GM19238 (cell line): ENCODE measurements around the gene PPP2R1B.
"Not testable (repeated sequence)": the region's sequence is repeated elsewhere in the genome, so short reads cannot be mapped to it uniquely, and the experiment has no call there.

Source experiments
- DNase-seq: peaks from one replicate; pipeline ENCODE4 v3.0.0; 2011; ENCODE audit warnings: low spot score; ENCODE audit not compliant: insufficient read length

Gene PPP2R1B

DNA sequence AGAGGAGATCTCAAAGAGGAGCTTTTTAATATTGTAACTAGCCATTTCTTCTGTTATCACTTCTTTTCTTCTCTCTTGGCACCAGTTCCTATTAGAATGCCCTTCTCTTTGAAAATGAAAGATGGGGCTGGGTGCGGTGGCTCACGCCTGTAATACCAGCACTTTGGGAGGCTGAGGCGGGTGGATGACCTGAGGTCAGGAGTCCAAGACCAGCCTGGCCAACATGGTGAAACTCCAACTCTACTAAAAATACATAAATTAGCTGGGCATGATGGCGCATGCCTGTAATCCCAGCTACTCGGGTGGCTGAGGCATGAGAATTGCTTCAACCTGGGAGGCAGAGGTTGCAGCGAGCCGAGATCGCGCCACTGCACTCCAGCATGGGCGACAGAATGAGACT is 18.1 kb upstream of the PPP2R1B start:
- not testable (repeated sequence) for DNase-seq

DNA sequence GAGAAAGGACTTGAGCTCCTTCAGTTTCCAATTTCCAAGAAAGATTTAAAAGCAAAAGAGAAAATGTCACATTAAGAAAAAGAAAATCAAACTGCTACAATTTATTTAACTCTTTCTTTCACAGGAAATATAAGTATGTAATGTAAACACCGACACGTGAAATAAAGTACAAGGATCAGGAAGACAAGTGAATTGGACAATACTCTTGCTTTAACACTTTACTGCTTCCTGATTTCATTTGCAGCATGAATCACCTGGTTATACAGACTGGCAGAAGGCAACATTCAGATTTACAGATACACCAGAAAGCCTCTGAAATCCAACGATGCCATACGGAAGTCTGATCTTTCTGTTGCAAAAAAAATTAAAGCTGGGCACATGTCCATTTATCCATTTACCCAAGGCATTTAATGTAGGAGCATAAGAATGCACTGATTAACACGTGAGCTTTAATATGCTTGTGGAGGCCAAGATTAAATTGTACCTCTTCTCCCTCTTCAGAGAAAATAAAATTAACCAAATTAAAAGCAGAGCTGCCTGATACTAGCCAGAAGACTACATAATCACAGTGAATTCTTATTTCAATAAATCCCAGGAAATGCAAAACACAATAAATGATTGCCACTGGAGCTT is 16.0 kb upstream of the PPP2R1B start:
- DNase-seq = no peak

DNA sequence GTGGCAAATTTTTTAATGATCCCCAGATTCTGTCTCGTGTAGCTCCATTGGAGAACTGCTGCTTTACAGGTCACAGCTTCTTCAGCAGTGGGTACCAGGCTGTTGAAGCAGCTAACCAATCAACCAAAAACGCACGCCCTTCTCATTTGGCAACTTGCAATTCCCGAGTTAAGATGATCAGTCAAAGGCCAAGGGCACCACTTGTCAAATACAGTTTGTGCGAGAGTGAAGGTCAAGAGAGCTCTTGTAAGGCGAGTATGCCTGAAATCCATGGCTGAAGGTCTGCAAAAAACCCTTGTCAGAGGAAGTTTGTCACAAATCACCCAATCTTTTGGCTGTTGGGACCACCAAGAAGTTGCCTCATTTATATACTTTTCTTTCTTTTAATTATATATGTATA is 12.9 kb upstream of the PPP2R1B start:
- DNase-seq = no peak

DNA sequence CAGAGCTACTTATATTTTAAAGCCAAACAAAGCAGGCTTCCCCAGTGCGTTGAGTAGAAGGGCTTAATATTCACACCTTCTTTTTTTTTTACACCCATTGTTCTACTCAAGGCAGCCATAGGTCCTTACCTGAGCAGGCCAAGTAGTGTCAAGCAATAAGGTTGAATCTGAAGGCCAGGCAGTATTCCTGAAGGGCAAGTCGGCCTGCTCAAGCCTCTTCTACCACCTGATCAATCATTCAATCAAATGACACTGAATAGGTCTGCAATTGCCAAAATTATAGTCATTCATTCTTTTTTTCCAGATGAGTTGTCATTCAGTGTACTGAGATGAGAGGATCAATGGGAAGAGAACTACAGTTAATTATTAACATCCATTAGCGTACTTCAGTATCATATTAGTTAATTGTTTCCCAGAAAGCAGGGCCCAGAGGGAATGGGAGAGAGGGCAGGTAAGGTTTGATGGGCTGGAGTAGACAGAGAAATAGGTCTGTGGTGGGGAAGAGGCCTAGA is 11.9 kb upstream of the PPP2R1B start:
- DNase-seq = no peak

DNA sequence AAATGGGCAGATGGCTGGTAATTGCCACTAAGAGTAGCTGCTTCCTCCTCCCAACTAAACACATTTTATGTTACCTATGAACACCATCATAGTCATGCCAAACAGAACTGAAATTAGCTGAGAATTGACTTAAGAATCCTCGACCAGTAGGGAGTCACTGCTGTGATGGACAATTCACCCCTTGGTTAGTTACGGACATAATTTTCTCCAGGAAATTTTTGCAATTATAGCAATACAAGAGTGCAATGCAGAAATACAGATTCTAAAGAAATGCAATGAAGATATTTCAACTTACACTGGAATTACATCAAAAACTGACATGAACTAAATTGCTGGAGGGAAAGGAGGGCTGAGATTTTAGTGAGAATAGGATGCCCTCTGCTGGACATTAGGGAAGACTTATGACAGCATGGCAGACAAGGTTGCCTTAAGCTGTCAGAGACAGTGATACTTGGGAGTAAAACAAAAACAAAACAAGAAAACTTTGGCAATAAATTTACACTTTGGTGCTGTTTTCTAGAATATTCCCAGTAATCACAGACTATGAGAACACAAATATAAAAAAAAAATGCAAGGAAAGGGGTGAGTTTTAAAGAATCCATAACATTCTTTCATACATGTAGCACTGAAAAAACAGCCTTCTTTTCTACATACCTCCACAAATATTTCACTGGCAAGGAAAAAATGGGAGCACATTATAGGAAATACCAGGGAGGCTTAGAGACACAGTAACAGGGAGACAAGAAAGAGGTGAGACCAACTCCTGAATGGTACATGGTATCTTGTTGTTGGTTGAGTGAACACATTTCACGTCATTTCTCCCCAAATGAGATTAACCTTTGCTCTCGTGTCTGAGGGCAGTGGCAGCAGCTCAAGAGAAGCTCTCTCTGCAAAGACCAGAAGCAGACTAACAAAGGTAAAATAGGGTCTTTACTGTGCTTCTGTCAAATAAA is 11.2 kb upstream of the PPP2R1B start:
- DNase-seq = peak; percentile 30

DNA sequence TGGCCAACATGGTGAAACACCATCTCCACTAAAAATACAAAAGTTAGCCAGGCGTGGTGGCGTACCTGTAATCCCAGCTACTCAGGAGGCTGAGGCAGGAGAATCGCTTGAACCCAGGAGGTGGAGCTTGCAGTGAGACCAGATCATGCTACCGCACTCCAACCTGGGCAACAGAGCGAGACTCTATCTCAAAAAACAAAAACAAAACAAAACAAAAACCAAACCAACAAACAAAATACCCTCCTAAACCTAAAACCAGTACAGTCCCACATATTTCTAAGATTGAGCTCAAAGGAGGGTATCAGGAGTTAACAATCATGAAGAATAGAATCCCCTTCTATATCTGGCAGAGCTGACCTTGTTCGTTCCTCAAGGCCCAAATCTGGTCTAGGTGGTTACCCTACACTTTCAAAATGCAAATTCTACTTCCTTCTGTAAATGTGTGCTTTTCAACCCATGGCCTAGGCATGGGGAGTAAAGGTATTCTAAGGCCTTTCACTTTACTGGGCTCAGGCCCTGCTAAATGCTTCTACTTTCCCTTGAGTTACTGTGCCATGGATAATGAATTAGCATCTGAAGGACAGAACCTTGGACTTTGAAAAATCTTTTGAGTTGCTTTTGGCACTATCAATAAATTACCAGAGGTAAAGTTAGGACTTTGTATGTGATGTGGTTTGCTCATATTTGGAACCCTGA is 10.4 kb upstream of the PPP2R1B start:
- DNase-seq = peak; percentile 57

DNA sequence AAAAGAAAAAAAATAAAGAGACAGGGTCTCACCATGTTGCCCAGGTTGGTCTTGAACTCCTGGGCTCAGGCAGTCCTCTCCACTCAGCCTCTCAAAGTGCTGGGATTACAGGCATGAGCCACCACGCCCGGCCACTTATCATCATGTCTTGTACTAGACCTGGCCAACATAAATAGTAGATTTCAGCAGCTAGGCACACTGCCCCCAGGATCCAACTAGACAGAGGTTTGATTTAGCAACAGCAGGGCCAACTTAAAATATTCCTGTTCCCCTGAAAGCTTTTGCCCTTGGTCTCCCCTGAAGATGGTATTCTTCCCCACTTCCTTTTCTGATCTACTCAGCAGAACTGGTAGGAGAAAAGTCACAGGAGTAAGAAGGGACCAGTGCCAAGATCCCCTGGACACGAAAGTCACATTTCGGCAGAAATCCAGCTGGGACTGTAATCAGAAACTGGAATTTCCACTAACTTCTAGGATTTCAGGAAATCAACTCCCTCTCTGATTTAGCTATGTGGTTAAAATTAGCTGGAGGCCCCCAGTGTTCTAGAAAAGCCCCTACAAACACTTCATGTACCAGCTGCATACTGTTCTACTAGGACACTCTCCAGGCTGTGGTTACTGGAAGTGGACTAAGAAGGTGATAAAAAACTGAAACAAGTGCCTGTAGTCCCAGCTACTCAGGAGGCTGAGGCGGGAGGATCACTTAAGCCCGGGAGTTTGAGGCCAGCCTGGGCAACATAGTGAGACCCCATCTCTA is 8.9 kb upstream of the PPP2R1B start:
- DNase-seq = no peak

DNA sequence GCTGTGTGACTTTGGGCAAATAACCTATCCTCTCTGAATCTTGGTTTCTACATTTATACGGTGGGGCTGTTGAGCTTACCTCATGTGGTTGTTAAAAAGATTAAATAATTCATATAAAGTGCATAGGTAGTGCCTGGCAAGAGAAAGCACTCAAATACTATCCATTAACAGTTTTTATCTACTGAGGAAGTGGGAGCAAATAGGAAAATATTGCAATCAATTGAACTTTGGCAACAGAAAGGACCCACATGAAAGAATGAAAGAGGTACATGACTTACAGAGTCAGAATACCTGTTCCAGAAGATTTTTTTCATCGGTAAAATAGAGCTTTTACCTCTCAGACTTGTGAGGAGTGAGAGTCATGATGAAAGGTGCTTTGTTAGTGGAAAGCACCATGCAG is 6.3 kb upstream of the PPP2R1B start:
- DNase-seq = no peak

DNA sequence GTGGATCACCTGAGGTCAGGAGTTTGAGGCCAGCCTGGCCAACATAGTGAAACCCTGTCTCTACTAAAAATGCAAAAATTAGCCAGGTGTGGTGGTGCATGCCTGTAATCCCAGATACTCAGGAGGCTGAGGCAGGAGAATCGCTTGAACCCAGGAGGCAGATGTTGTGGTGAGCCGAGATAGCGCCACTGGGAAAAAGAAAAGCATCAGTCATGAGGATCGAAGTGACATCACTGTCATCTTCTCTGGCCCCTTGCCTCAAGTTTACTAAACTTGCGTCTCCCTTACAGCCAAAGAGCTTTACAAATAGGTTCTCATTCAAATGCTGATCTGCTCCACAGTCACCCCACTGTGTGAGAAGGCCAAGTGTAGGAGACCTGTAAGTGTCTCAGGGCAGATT is 5.0 kb upstream of the PPP2R1B start:
- DNase-seq = not testable (repeated sequence)

DNA sequence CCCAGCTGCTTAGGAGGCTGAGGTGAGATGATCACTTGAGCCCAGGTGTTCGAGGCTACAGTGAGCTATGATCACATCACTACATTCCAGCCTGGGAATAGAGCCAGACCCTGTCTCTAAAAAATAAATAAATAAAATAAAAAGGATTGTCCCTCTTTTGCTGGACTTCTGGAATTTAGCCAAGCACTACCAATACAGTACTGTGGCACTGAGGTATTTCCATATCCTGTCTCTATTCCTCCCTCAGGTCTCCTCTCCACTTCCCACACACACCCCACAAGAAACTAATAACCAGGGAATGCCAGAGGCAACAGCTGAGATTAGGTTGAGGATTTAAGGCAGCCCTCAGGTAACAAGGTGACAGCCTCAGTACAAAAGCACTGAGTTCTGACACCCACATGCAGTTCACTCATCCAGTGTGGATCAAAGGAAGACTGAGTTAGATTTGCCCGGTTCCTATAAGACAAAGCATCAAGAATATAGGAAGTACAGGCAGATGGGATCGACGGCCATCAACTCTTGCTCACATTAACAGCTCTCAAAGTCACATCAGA is 4.5 kb upstream of the PPP2R1B start:
- no peak for DNase-seq

DNA sequence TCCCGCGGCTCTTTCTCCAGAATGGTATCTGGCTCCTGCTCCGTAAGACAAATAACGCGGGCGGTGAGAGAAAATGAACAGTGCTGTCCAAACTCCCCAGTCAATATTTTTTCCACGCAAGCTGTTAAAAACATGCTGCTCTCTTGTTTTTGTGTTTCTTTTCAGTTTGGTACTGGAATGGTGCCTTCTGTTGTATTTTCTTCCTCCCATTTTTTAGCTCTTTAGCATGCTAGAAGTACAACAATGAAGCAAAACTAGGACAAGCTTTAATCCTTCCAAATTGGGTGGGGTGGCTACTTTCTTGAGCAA is 599 bp upstream of the PPP2R1B start:
- DNase-seq = no peak

DNA sequence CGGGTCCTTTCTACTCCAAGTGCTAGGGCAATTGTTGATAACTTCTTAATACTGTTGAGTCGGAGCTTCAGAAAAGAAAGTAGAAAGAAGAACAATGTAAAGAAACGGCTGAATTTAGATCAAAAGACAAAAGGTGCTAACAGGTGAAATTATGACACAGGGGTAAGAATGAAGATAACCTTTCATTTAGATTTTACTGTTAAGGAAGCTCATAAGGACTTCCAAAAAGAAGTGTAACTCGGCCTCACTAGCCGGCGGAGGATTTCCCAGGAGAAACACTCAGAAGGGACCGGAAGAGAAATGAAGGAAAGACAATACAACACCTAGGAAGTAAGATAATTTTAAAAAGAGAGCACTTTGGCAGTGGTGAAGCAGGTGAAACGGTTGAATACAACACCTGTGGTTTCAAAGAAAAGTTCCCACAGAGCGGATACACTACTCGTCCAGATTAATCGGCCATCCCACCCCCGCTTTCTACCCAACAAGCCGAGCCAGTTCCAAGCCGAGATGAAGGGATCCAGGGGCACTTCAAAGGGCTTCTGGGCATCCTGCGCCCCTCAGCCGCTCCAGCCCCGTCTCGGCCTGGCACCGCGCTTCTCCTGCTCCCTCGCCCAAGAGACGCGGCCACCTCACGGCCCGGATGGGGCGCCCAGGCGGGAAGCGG is 737 bp downstream of the PPP2R1B start:
- no peak for DNase-seq

DNA sequence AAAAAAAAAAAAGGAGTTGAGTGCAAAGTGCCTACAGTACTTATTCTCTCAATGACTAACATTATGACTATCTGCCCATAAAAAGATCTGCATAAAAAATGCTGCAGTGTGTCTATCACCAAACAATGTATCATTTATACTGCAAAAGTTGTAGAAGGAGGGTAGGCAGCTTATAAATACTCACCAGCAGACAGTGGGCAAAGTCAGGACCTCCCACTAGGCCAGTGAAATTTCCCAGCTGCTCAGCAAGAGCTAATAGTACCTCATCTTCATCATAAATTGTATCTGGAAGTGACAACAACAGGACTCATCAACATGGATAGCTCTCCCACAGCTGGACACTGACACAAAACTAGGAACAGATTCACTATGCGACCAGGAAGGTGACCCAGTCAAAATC is 1.6 kb downstream of the PPP2R1B start:
- DNase-seq = no peak

DNA sequence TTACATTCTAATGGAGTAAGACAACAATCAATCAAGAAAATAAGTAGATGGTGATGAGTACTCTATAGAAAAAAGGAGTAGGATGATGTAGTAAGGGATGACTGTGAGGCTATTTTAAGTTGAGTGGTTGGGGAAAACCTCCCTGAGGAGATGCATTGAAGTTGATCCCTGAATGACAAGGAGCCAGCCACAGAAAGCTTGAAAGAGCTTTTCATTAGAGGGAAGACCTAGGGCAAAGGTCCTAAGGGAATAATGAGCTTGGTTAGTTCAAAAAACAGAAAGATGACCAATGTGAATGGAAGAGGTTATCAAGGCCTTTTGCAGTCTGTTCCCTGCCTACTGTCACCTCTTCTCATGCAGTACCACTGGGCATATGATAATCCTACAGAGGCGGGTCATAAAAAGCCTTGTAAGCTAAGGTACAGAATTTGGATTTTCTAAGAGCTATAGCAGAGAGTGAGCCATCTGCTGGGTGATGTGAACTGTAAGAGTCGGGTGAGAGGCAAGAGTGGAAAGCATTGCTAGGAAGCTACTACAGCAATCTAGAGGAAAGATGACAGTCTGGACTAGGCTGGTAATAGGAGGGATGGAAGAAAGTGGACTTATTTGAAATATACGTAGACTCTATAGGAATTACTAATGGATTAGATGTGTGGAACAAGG is 3.1 kb downstream of the PPP2R1B start:
- no peak for DNase-seq

DNA sequence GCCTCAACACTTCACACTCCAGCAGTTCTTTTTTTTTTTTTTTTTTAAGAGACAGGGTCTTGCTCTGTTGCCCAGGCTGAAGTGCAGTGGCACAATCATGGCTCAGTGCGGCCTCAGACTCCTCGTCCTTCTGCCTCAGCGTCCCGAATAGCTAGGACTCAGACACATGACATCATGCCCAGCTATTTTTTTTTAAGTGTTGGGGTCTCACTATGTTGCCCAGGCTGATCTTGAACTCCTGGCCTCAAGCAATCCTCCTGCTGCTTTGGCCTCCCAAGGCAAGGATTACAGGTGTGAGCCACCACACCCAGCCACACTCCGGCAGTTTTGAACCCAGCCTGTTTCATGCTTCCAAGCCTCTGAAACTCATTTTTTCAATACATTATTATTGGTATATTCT is 3.7 kb downstream of the PPP2R1B start:
- DNase-seq = no peak

DNA sequence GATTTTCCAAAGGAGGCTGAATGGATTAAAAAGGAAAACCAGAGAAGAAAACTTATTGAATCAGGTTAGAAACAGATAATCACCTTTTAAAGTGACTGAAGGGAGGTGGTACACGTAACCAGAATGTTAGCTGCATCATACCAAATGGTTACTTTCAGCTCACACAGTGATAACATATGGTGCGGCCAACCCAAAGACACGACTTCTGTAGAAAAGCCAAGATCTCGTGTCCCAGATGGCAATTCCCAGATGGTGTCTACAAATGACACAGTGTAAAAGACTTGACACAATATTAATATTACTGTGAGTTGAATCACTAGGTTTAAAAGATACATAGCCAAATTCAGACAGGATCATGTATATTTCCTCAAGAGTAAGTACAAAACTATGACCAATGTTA is 5.2 kb downstream of the PPP2R1B start:
- DNase-seq = no peak

DNA sequence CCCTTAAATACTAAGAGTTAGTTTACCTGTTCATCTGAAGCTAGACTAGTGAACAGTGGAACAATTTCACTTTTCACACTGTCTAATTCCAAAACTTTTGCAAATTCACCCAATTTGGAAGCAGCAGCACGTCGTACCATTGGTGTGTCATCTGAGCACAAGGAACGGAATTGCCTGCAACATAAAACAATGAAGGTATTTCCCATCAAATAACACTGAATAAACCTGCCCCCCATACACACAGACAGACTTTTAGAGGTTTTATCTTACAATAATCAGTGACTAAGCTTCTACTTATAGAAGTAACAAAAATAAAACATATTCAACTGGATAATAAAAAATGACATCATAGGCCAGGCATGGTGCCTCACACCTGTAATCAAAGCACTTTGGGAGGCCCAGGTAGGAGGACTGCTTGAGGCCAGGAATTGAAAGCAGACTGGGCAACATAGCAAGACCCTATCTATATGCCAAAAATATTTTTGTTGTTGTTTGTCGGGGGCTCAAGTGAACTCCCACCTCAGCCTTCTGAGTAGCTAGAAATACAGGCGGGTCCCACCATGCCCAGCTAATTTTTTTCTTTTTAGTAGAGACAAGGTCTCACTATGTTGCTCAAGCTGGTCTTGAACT is 6.3 kb downstream of the PPP2R1B start:
- DNase-seq = no peak

DNA sequence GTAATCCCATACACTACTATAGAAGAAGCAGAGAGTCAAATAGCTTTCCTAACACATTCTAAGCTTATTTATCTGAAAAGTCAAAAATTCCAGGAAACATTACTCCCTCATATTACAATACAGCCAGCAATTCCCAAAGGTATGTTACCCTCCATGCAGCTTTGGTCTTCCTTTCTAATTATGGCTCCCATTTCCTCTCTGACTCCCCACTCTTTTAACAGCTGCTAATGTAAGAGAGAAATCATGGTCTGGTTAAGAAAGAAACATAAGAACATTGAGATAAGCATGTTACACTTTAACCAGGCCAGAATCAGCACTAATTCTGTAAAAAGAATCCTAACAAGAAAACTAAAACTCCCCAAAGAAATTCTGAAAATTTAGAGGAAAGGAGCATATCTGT is 6.8 kb downstream of the PPP2R1B start:
- DNase-seq = no peak

DNA sequence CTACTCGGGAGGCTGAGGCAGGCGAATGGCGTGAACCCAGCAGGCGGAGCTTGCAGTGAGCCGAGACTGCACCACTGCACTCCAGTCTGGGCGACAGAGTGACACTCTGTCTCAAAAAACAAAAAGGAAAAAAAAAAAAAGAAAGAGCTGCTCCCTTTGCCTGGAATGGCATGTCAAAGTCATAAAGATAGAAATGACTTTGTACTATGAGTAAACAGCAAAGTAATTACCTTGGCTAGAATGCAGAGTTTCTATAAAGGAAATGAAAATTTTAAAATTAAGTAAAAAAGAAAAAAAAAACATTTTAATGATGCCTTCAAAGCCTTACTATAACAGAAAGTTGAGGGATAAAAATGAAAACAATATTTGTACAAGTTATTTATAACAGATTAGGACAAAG is 10.1 kb downstream of the PPP2R1B start:
- no peak for DNase-seq

DNA sequence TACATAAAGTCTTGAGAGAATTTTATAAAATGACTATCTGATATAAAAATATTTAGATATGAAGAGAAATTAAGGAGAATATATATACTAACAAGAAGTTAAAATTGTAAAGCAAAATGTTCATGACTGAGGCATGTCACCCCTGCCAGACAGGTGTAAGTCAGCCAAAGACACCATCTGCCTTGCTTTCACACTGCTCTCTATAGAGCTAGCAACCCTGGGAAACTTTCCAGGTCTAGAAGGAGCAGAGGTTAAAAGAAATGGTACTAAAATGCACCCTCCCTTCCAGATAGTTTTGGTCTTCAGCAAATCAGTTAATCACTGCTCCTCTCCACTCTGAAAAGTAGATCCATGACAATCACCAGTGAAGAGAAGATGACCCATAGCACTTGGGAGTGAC is 16.5 kb downstream of the PPP2R1B start:
- DNase-seq = no peak
